K562 (cell line): ENCODE results near the gene TULP4. TPM values are rescaled to one million over a fixed set of nuclear protein-coding genes. Genes with fewer than 3 reads are reported as not detected.

Experiments used
- ARNT ChIP-seq, 2 experiments: fragments of 450-650 bp; IDR thresholded peaks; 2 replicates each; pipeline ENCODE4 v1.6.1; 2016; ENCODE audit warnings: mild to moderate bottlenecking in 1 of 2
- CAMTA2 ChIP-seq: fragments of 250-450 bp; sonication (Bioruptor Pico); conservative IDR thresholded peaks from 2 replicates; pipeline ENCODE4 v1.5.1; 2022
- CBFA2T3 ChIP-seq: fragments of 450-650 bp; IDR thresholded peaks from 2 replicates; pipeline ENCODE4 v1.6.1; 2017
- HMG20A ChIP-seq: fragments of 450-650 bp; formaldehyde crosslinking; conservative IDR thresholded peaks from 2 replicates; pipeline ENCODE4 v1.4.0; 2020; ENCODE audit warnings: mild to moderate bottlenecking, mixed read lengths
- HMG20B ChIP-seq: fragments of 250-450 bp; sonication (Bioruptor Pico); IDR thresholded peaks from 2 replicates; pipeline ENCODE4 v1.5.0; 2021; ENCODE audit warnings: mild to moderate bottlenecking
- L3MBTL2 ChIP-seq: fragments of 450-650 bp; IDR thresholded peaks from 2 replicates; pipeline ENCODE4 v1.6.1; 2016; ENCODE audit warnings: mild to moderate bottlenecking, moderate library complexity
- MTA1 ChIP-seq: fragments of 450-650 bp; IDR thresholded peaks from 2 replicates; pipeline ENCODE4 v1.6.1; 2017; ENCODE audit warnings: borderline replicate concordance
- NCOR1 ChIP-seq: fragments of 450-650 bp; IDR thresholded peaks from 2 replicates; pipeline ENCODE4 v1.6.1; 2016; ENCODE audit warnings: mild to moderate bottlenecking, moderate library complexity
- RAD21 ChIP-seq, 2 experiments: fragments of 250-450 bp in 1 of 2; fragments of 450-650 bp in 1 of 2; sonication (Bioruptor Pico) in 1 of 2; formaldehyde crosslinking in 1 of 2; IDR thresholded peaks in 1 of 2; conservative IDR thresholded peaks in 1 of 2; 2 replicates each; pipeline versions ENCODE4 v1.4.0 to v1.8.0; 2020 to 2022; ENCODE audit warnings: mild to moderate bottlenecking in 2 of 2, moderate library complexity in 1 of 2
- SIN3B ChIP-seq: fragments of 450-650 bp; IDR thresholded peaks from 2 replicates; pipeline ENCODE4 v1.6.1; 2017; ENCODE audit warnings: low read depth, mild to moderate bottlenecking, moderate library complexity
- STAT5A ChIP-seq: IDR thresholded peaks from 2 replicates; pipeline ENCODE4 v1.6.1; 2012; ENCODE audit warnings: low read length, inconsistent platforms, borderline replicate concordance
- ZBTB49 ChIP-seq: sonication (generic); formaldehyde crosslinking; IDR thresholded peaks from 2 replicates; pipeline ENCODE4 v1.8.0; 2022; ENCODE audit warnings: missing genetic modification reagents, mild to moderate bottlenecking, borderline replicate concordance
- ZNF408 ChIP-seq: fragments of 250-450 bp; sonication (Bioruptor Pico); IDR thresholded peaks from 2 replicates; pipeline ENCODE4 v1.4.0; 2020; ENCODE audit warnings: low read depth, mild to moderate bottlenecking, moderate library complexity
- ZNF444 ChIP-seq: fragments of 250-450 bp; sonication (Bioruptor Pico); IDR thresholded peaks from 2 replicates; pipeline ENCODE4 v1.4.0; 2020; ENCODE audit warnings: mild to moderate bottlenecking, moderate library complexity
- ZNF830 ChIP-seq: fragments of 250-450 bp; sonication (Bioruptor Pico); IDR thresholded peaks from 2 replicates; pipeline ENCODE4 v1.5.0; 2021; ENCODE audit warnings: mild to moderate bottlenecking
- polyA plus RNA-seq, 8 experiments: library from polyadenylated mRNA; depleted of rRNA in 4 of 8; stranded (reverse) in 5 of 8; unstranded in 3 of 8; fragments of >200 nt; fragmentation: Nextera tagmentation in 2 of 8; fragmentation: Illumina TruSeq in 1 of 8; extraction: Ambion mirVana in 2 of 8; extraction: Trizol in 1 of 8; gene quantifications; 2 replicates each; pipeline versions ENCODE4 v1.2.1 to v1.2.3, GENCODE V29; 2011 to 2014; ENCODE audit warnings: inconsistent platforms in 1 of 8, missing spikeins in 1 of 8
- total RNA-seq, 7 experiments: library from RNA; depleted of rRNA in 6 of 7; stranded (reverse); fragments of >200 nt in 6 of 7; fragmentation: Illumina TruSeq in 2 of 7; extraction: Trizol in 2 of 7; gene quantifications; 2 replicates each; pipeline versions ENCODE4 v1.2.1 to v1.2.3, GENCODE V29; 2011 to 2021; ENCODE audit warnings: low replicate concordance in 1 of 7
- TF ChIP-seq, protein P1 (sequence below): IDR thresholded peaks from 3 replicates; pipeline ENCODE4 v1.6.1; 2011; ENCODE audit warnings: borderline replicate concordance, mild to moderate bottlenecking; ENCODE audit not compliant: insufficient read length, insufficient read depth
- TF ChIP-seq, protein P2 (sequence below), 2 experiments: fragments of 450-650 bp; formaldehyde crosslinking in 1 of 2; IDR thresholded peaks; 2 replicates each; pipeline versions ENCODE4 v1.4.0 to v1.6.1; 2014 to 2020; ENCODE audit warnings: mild to moderate bottlenecking in 2 of 2, borderline replicate concordance in 1 of 2, low read depth in 1 of 2

The TULP4 gene
- total and polyA plus RNA-seq, 9 of the 15 experiments (the other 6 are each of a cell fraction or from before 2014, with no cell fraction given): 1.2 to 50.4 (median 11.0) TPM

DNA sequence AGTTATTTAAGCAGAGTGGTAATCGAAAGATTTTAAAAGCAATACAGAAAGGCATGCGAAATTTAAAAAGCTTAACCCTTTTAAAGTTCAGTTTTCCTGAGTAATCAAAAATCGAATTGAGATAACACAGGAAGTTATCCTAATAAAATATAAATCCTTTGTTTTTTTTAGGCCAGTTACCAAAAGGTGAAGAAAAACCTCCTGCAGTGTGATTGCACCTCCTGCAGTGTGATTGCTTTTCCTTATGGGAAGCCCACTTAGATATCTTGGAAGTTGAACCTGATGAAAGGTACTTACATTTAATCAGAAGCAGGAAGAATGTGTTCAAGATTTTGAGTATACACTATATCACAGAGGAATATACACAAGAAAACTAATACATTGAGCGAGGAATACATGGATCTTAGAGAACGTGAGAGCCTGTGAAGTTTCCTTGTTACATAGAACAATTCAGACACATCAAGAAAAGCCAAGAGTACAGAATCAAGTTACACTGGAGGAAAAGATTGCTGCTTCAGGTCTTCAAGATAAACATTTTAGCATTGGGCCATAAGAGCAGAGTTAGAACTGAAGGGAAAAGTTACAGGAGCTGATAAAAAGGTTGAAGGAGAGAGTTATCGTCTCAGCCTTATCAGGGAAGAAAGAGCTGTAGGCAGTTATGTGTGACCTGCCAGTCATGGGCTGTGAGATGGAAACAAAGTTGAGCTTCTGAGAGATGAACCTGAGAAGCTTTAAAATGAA is 240.0 kb downstream of the TULP4 start (continued):
- TF ChIP-seq, protein P1, sequence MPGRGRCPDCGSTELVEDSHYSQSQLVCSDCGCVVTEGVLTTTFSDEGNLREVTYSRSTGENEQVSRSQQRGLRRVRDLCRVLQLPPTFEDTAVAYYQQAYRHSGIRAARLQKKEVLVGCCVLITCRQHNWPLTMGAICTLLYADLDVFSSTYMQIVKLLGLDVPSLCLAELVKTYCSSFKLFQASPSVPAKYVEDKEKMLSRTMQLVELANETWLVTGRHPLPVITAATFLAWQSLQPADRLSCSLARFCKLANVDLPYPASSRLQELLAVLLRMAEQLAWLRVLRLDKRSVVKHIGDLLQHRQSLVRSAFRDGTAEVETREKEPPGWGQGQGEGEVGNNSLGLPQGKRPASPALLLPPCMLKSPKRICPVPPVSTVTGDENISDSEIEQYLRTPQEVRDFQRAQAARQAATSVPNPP: no peak
- TF ChIP-seq CBFA2T3: peak; percentile 94
- TF ChIP-seq MTA1: peak; percentile 46; the same call in 1 of the 2 replicates
- TF ChIP-seq CAMTA2 (CRISPR knock-in tag): no peak
- no peak for TF ChIP-seq RAD21 (CRISPR knock-in tag; conservative IDR thresholded peaks at IDR 0.05 in 1 of 2, IDR thresholded peaks at IDR 0.05 in 1 of 2)
- no peak for TF ChIP-seq SIN3B
- TF ChIP-seq ZNF830 (CRISPR knock-in tag): no peak
- TF ChIP-seq ZNF408 (CRISPR knock-in tag): no peak
- no peak for TF ChIP-seq HMG20A
- 0 out of 4 replicates have a peak, but pooled peaks of 1 of the 2 experiments have one; percentile 40 for TF ChIP-seq ARNT (IDR thresholded peaks at IDR 0.05)
- peak; percentile 29; the same call in 1 of the 2 replicates for TF ChIP-seq STAT5A
- TF ChIP-seq ZBTB49 (CRISPR knock-in tag): no peak
- TF ChIP-seq HMG20B: no peak
- TF ChIP-seq, protein P2, sequence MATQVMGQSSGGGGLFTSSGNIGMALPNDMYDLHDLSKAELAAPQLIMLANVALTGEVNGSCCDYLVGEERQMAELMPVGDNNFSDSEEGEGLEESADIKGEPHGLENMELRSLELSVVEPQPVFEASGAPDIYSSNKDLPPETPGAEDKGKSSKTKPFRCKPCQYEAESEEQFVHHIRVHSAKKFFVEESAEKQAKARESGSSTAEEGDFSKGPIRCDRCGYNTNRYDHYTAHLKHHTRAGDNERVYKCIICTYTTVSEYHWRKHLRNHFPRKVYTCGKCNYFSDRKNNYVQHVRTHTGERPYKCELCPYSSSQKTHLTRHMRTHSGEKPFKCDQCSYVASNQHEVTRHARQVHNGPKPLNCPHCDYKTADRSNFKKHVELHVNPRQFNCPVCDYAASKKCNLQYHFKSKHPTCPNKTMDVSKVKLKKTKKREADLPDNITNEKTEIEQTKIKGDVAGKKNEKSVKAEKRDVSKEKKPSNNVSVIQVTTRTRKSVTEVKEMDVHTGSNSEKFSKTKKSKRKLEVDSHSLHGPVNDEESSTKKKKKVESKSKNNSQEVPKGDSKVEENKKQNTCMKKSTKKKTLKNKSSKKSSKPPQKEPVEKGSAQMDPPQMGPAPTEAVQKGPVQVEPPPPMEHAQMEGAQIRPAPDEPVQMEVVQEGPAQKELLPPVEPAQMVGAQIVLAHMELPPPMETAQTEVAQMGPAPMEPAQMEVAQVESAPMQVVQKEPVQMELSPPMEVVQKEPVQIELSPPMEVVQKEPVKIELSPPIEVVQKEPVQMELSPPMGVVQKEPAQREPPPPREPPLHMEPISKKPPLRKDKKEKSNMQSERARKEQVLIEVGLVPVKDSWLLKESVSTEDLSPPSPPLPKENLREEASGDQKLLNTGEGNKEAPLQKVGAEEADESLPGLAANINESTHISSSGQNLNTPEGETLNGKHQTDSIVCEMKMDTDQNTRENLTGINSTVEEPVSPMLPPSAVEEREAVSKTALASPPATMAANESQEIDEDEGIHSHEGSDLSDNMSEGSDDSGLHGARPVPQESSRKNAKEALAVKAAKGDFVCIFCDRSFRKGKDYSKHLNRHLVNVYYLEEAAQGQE (IDR thresholded peaks at IDR 0.05; ENCODE audit: borderline replicate concordance): peak; percentile 6; the same call in 1 of the 2 replicates
- TF ChIP-seq, protein P2 (CRISPR knock-in tag; IDR thresholded peaks at IDR 0.05; ENCODE audit: low read depth): no peak
- TF ChIP-seq NCOR1: peak; percentile 81
- no peak for TF ChIP-seq L3MBTL2
- no peak for TF ChIP-seq ZNF444
